Bronchial epithelial cell (primary cell): ENCODE measurements around the gene CUEDC1. TPM values are rescaled to one million over a fixed set of nuclear protein-coding genes. Genes with fewer than 3 reads are reported as not detected.

Source experiments
- DNase-seq: peaks from one replicate; pipeline ENCODE4 v3.0.0-alpha.2; 2010; ENCODE audit warnings: low read depth
- FAIRE-seq: peaks from 2 replicates; lab custom pipeline; 2011; peaks lifted over from hg19 to GRCh38; lab: Jason Lieb, UNC
- H3K27me3 ChIP-seq: 2 replicates; pipeline ENCODE4 v1.5.1; 2011; ENCODE audit warnings: low read length; ENCODE audit not compliant: control insufficient read depth, insufficient read depth
- H3K36me3 ChIP-seq: 2 replicates; pipeline ENCODE4 v1.5.1; 2011; ENCODE audit warnings: low read length; ENCODE audit not compliant: control insufficient read depth, insufficient read depth
- H3K4me3 ChIP-seq: 2 replicates; pipeline ENCODE4 v1.5.1; 2011; ENCODE audit warnings: mild to moderate bottlenecking, low read depth, low read length, control low read depth
- total RNA-seq: library from RNA; depleted of rRNA; stranded (reverse); fragments of >200 nt; gene quantifications from 2 replicates; pipeline ENCODE4 v1.2.1, GENCODE V29; 2014
- TF ChIP-seq, protein P1 (sequence below): IDR thresholded peaks from 2 replicates; pipeline ENCODE4 v1.5.1; 2011; ENCODE audit warnings: mild to moderate bottlenecking, moderate library complexity, low read length, control low read depth, inconsistent platforms; ENCODE audit not compliant: insufficient read depth, severe bottlenecking

The CUEDC1 gene
- total RNA-seq, 1 donor from 2014 or later: 3.4 TPM

DNA sequence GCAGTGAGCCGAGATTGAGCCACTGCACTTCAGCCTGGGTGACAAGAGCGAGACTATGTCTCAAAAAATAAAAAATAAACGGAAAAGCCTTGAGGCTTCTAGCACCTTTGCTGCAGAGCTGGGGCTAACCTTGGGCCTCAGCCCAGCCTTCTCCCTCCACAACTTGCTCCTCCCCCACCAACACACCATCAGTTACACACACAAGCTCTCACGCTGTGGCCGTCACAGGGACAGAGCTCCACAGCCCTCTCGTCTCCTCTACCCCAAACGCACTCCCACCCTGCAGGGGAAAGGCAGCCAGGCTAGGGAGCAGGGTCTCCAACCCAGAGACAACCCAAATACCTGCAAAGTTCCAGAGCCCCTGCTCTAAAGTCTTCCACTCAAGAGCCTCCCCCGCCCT is 83.3 kb downstream of the CUEDC1 start:
- no peak for DNase-seq
- FAIRE-seq: no peak
- Histone ChIP-seq H3K36me3 (peaks cover 4% of the 10 kb centered on the region), H3K27me3 (no peaks in the 10 kb centered on the region), H3K4me3 (no peak overlapping the region)
- TF ChIP-seq, protein P1, sequence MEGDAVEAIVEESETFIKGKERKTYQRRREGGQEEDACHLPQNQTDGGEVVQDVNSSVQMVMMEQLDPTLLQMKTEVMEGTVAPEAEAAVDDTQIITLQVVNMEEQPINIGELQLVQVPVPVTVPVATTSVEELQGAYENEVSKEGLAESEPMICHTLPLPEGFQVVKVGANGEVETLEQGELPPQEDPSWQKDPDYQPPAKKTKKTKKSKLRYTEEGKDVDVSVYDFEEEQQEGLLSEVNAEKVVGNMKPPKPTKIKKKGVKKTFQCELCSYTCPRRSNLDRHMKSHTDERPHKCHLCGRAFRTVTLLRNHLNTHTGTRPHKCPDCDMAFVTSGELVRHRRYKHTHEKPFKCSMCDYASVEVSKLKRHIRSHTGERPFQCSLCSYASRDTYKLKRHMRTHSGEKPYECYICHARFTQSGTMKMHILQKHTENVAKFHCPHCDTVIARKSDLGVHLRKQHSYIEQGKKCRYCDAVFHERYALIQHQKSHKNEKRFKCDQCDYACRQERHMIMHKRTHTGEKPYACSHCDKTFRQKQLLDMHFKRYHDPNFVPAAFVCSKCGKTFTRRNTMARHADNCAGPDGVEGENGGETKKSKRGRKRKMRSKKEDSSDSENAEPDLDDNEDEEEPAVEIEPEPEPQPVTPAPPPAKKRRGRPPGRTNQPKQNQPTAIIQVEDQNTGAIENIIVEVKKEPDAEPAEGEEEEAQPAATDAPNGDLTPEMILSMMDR: no peak

- Histone ChIP-seq H3K27me3 (no peaks in the 10 kb centered on the region), H3K4me3 (no peak overlapping the region), H3K36me3 (peaks cover 6% of the 10 kb centered on the region)
- no peak for DNase-seq
- TF ChIP-seq, protein P1: no peak
- FAIRE-seq: no peak
These were observed 84.1 kb downstream of the CUEDC1 start for GRCh38 chr17:57871155-57871554.

DNA sequence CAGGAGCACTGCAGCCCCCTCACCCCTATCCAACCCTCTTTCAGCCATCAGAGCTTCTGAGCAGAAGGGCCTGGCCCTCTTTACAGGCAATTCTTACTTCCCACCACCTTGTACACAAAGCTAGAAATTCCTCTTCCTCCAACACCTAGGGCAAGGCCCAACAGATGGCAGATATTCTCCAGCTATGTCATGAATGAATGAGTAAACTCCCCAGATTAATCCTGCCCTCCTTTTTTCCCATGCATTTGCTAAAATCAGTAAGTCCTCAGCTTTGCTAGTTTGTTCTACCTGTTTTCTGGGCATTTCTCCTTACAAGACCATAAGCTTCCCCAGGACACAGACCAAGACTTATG is 85.0 kb downstream of the CUEDC1 start:
- FAIRE-seq (no peak), DNase-seq (peak; percentile 37)
- H3K27me3 ChIP-seq: no peaks in the 10 kb centered on the region
- TF ChIP-seq, protein P1: no peak
- H3K4me3 ChIP-seq: no peak overlapping the region
- H3K36me3 ChIP-seq: peaks cover 6% of the 10 kb centered on the region

DNA sequence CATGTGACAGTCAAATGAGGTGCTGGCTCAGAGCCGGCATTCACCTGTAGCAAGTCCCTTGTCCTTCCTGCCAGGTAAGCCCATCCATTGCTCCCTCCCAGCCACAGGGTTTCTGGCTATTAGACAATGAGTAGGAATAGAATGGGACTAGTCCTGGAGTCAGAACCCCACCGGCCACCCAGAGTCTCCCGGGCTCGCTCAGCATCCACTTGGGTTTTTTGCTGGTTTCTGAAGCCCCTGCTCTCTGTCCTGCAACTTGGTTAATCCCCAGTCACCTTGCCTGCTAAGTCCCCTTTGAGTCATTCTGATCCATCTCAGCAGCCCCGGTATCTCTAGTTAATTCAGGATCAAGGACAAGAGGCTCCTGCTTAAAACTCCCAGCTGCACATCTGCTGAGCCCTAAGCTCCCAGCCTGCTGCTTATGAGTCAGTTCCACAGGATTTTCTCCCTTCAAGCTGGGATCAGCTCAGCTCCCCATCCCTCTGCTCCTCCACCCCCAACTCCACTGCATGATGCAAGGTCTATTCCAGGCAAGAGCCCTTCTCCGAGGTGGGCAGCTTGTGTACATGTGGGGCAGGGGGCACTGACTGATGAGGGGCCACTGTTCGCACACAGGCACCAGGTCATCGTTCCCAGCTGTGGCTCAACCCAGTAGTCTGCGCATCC is 85.5 kb downstream of the CUEDC1 start:
- Histone ChIP-seq H3K36me3 (peaks cover 6% of the 10 kb centered on the region), H3K27me3 (no peaks in the 10 kb centered on the region), H3K4me3 (no peak overlapping the region)
- TF ChIP-seq, protein P1: no peak
- peak; percentile 63 for DNase-seq
- FAIRE-seq: peak; percentile 23

GRCh38 chr17:57868910-57869616 is 86.1 kb downstream of the CUEDC1 start:
- no peaks in the 10 kb centered on the region for H3K27me3 ChIP-seq
- H3K4me3 ChIP-seq: no peak overlapping the region
- H3K36me3 ChIP-seq: peaks cover 6% of the 10 kb centered on the region
- DNase-seq (no peak), FAIRE-seq (peak; percentile 68)
- TF ChIP-seq, protein P1: no peak
